DOHH2 (cell line): ENCODE measurements around the gene FOSL2.

Experiments
- EZH2phosphoT487 ChIP-seq: fragments of 200-600 bp; sonication (generic); IDR thresholded peaks from 2 replicates; pipeline ENCODE4 v1.6.1; 2017; ENCODE audit warnings: borderline replicate concordance, mild to moderate bottlenecking, antibody characterized with exemption, low read length, moderate library complexity, mixed read lengths
- TF ChIP-seq, protein P1 (sequence below): fragments of 200-600 bp; sonication (generic); IDR thresholded peaks from one replicate; pipeline ENCODE4 v1.5.1; 2014; ENCODE audit warnings: antibody characterized with exemption, mild to moderate bottlenecking, low read depth, low read length; ENCODE audit not compliant: poor library complexity, severe bottlenecking

DNA sequence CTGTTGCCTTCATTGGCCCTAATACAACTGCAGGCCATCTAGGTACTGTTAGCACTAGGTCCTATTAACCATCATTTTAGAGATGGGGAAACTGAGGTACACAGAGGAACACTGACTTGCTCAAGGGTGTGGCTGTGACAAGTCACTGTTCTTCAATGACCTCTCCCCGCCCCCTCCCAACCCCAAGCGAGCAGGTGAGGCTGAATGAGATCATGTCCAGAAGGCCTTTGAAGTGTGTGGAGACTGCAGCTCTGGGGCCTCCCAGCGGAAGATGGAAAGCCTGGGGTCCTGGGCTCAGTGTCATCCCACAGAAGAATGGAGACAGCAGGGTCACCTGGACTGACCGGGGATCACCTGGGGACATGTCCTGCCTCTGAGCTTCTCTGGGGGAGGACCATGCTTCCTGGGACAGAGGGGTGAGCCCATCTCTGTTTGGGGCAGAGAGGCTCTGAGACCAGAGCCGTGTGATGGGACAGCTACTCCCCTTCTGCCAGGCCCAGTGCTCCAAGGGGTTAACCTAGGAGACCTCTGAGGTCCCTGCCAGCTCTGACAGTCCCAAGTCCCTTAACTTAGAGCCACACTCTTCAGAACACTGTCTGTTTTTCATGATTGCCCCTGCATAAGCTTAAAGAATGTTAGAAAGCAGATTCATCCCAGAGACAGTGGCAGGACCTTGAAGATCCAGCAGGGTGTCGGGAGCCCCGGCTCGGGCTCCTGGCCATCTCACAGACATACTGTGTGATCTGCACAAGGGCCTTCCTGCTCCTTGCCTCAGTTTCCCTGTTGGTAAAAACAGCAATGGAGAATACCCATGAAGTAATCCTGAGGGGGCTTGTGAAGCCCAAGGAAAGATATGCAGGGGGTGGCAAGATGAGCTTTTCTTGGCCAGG is 16.7 kb upstream of the FOSL2 start:
- TF ChIP-seq, protein P1, sequence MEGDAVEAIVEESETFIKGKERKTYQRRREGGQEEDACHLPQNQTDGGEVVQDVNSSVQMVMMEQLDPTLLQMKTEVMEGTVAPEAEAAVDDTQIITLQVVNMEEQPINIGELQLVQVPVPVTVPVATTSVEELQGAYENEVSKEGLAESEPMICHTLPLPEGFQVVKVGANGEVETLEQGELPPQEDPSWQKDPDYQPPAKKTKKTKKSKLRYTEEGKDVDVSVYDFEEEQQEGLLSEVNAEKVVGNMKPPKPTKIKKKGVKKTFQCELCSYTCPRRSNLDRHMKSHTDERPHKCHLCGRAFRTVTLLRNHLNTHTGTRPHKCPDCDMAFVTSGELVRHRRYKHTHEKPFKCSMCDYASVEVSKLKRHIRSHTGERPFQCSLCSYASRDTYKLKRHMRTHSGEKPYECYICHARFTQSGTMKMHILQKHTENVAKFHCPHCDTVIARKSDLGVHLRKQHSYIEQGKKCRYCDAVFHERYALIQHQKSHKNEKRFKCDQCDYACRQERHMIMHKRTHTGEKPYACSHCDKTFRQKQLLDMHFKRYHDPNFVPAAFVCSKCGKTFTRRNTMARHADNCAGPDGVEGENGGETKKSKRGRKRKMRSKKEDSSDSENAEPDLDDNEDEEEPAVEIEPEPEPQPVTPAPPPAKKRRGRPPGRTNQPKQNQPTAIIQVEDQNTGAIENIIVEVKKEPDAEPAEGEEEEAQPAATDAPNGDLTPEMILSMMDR = no peak
- TF ChIP-seq EZH2phosphoT487 = no peak
